Pancreas (tissue), 10 donors: ENCODE measurements around the gene CETN3. TPM values are rescaled to one million over a fixed set of nuclear protein-coding genes. Genes with fewer than 3 reads are reported as not detected.
A peak's percentile ranks its signal among the peaks of the same experiment; 100 is the strongest.

ENCODE experiments used
- ATAC-seq, 4 donors: fragments of 200-7000 bp; cut with Tn5 transposase; one replicate each; pipeline versions ENCODE4 v1.8.0 to v1.9.1; 2020; ENCODE audit warnings: mild to moderate bottlenecking in 4 of 4, moderate library complexity in 4 of 4
- DNase-seq, 6 donors: peaks; one replicate each; pipeline ENCODE4 v3.0.0-alpha.2; 2020
- FAIRE-seq: peaks from 2 replicates; lab custom pipeline; 2012; peaks lifted over from hg19 to GRCh38; lab: Jason Lieb, UNC
- H3K27ac ChIP-seq, 4 donors: fragments of 200-600 bp; sonication (generic); 1 replicate in 3 of 4; 2 replicates in 1 of 4; pipeline versions ENCODE4 v1.5.0 to v1.8.0; 2020
- H3K27me3 ChIP-seq, 4 donors: fragments of 200-600 bp; one replicate each; pipeline ENCODE4 v1.8.0; 2021
- H3K36me3 ChIP-seq, 3 donors: fragments of 200-600 bp; sonication (generic) in 1 of 3; one replicate each; pipeline versions ENCODE4 v1.5.0 to v1.8.0; 2020 to 2021
- H3K4me1 ChIP-seq, 3 donors: fragments of 200-600 bp; one replicate each; pipeline ENCODE4 v1.8.0; 2021
- H3K4me3 ChIP-seq, 4 donors: fragments of 200-600 bp; sonication (generic) in 2 of 4; one replicate each; pipeline versions ENCODE4 v1.5.0 to v1.8.0; 2020 to 2021
- H3K9me3 ChIP-seq, 4 donors: fragments of 200-600 bp; one replicate each; pipeline ENCODE4 v1.8.0; 2021
- WGBS, 2 donors: extraction: QIAGEN DNeasy Blood & Tissue Kit; methylation state at CpG; one replicate each; pipeline ENCODE4 v1.1.7; 2013; 5-methylcytosine and 5-hydroxymethylcytosine counted together
- intact Hi-C, 3 donors: fragments of 100-400 bp; cut with DNase I; formaldehyde crosslinking; loops; one replicate each; pipeline versions ENCODE4 v1.11.1 to v1.14.2; 2022
- polyA plus RNA-seq, 2 donors: library from polyadenylated mRNA; stranded (reverse); fragments of 200-250 nt; gene quantifications; one replicate each; pipeline ENCODE4 v1.2.3, GENCODE V29; 2013
- total RNA-seq, 6 donors: library from RNA; stranded (reverse); fragmentation: NEBNext Ultra II Directional in 4 of 6; extraction: Animal tissue kit (Norgen Biotek cat#: 25700) in 4 of 6; gene quantifications; one replicate each; pipeline versions ENCODE4 v1.2.1 to v1.2.4, GENCODE V29; 2021 to 2023
- TF ChIP-seq, protein P1 (sequence below), 4 donors: fragments of 200-600 bp; sonication (generic) in 3 of 4; IDR thresholded peaks; one replicate each; pipeline versions ENCODE4 v1.5.0 to v1.8.0; 2021; ENCODE audit warnings: antibody characterized with exemption in 4 of 4
- donor health status: healthy with polysubstance abuse.
- donor health status: DM: no; HTN: no; CAD: no; lungs with moderate emphysema.
- donor health status: DM: no; HTN: no; CAD: no.
- donor health status: control.
- donor health status: control.
- donor health status: Bipolar disorder and iron deficiency.
- donor health status: DM: yes; HTN: yes; CAD: no.
- donor health status: DM: no; HTN: no; CAD: no.
- donor health status: DM: no; HTN: no; CAD: no.
- donor health status: DM: yes; HTN: yes; CAD: no.

The CETN3 gene
- total RNA-seq (10 to 100 TPM in 1 of 6 donors, 1 to 10 TPM in 5; 3.3 to 10.0 (median 5.0) TPM), polyA plus RNA-seq (1 to 10 TPM; 5.6 to 9.7 TPM)

GRCh38 chr5:90409318-90410177 is at the start of gene CETN3:
Gene CETN3, minus strand, starts transcription at chr5:90409756. Its CDS starts 95 bp downstream, at chr5:90409661.
- TF ChIP-seq, protein P1, sequence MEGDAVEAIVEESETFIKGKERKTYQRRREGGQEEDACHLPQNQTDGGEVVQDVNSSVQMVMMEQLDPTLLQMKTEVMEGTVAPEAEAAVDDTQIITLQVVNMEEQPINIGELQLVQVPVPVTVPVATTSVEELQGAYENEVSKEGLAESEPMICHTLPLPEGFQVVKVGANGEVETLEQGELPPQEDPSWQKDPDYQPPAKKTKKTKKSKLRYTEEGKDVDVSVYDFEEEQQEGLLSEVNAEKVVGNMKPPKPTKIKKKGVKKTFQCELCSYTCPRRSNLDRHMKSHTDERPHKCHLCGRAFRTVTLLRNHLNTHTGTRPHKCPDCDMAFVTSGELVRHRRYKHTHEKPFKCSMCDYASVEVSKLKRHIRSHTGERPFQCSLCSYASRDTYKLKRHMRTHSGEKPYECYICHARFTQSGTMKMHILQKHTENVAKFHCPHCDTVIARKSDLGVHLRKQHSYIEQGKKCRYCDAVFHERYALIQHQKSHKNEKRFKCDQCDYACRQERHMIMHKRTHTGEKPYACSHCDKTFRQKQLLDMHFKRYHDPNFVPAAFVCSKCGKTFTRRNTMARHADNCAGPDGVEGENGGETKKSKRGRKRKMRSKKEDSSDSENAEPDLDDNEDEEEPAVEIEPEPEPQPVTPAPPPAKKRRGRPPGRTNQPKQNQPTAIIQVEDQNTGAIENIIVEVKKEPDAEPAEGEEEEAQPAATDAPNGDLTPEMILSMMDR (IDR thresholded peaks at IDR 0.05), result no peak
- Histone ChIP-seq H3K4me3 (peak within 1 kb of the TSS; percentile 38 to 89 (median 65)), H3K9me3 (no peaks in the 10 kb centered on the region), H3K36me3 (no peaks in the 10 kb centered on the region), H3K27ac (peak within 1 kb of the TSS; percentile 89 to 93 (median 90)), H3K4me1 (peaks cover 0 to 3% (median 0%) of the 10 kb centered on the region in 3 donors), H3K27me3 (no peaks in the 10 kb centered on the region)
- DNase-seq (peak; percentile 90 to 94 (median 92)), ATAC-seq (peak; percentile 94 to 98 (median 95)), FAIRE-seq (peak; percentile 89)
- intact Hi-C loops, result no loop called here
- 0 to 1% methylated on average over 51 of the region's 51 CpGs for WGBS, 2 donors

DNA sequence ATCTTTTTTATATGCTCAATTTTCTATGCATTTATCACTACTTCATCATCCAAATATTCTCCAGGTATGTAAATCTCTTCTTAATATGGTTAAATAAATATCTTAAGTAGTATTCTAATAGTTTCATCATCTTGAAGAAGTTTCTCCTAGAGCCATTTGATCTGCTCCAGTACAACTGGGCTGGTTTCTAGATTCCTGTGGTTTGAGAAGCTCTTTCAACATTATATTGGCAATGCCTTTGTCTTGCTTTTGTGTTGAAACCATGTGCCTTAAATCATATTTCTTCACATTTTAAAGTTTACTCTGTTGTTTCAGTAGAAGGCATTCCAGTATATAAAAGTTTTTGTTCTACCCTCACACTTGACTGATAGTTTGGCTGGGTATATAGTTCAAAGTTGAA is 37.4 kb upstream of the CETN3 start:
- H3K4me3 ChIP-seq, result no peak overlapping the region
- intact Hi-C loops, result no loop called here
- no peak overlapping the region for H3K27ac ChIP-seq
- ATAC-seq, result no peak
- no peaks in the 10 kb centered on the region for H3K4me1 ChIP-seq
- DNase-seq, result no peak
- no peak for FAIRE-seq
- no peaks in the 10 kb centered on the region for H3K9me3 ChIP-seq
- H3K27me3 ChIP-seq, result no peaks in the 10 kb centered on the region
- H3K36me3 ChIP-seq, result no peaks in the 10 kb centered on the region
- TF ChIP-seq, protein P1 (IDR thresholded peaks at IDR 0.05), result no peak

- H3K4me1 ChIP-seq, result peaks cover 6 to 10% (median 6%) of the 10 kb centered on the region in 3 donors
- no peak for FAIRE-seq
- H3K27ac ChIP-seq, result no peak overlapping the region
- no peaks in the 10 kb centered on the region for H3K36me3 ChIP-seq
- no peak overlapping the region for H3K4me3 ChIP-seq
- TF ChIP-seq, protein P1 (IDR thresholded peaks at IDR 0.05), result no peak
- intact Hi-C loops, result no loop called here
- H3K27me3 ChIP-seq, result no peaks in the 10 kb centered on the region
- ATAC-seq, result no peak
- no peak for DNase-seq
- H3K9me3 ChIP-seq, result no peaks in the 10 kb centered on the region
- WGBS, 2 donors, result 43 to 59% methylated on average over 2 of the region's 2 CpGs
These were observed 31.1 kb upstream of the CETN3 start for GRCh38 chr5:90440644-90441043.

DNA sequence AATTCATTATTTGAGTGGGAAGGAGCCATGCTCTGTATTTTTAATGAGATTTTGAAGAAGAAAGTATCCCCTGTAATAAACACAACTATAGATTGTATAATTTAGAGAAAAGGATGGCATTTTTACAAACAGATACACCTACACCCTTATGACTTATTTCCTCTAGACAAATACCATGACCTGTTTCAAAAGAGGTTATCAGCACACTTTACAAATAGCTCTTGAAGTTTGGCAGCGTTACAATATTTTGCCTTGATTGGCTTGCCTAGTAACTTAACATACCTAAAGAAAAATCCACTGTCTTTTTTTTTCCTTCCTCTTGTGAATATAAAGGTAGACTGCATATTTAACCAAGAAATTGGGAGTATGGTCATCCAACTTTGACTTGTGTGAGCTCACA is 28.5 kb upstream of the CETN3 start:
- ATAC-seq, result peak in 3 of 4 donors; percentile 61 to 67 (median 63)
- no peak overlapping the region for H3K4me3 ChIP-seq
- no peaks in the 10 kb centered on the region for H3K36me3 ChIP-seq
- peaks cover 6 to 10% (median 6%) of the 10 kb centered on the region in 3 donors for H3K4me1 ChIP-seq
- TF ChIP-seq, protein P1 (IDR thresholded peaks at IDR 0.05), result no peak
- FAIRE-seq, result no peak
- intact Hi-C loops, result loop anchor here in 1 of 3 donors (10.0 kb wide), 1 partner anchor 97 kb away; no protein-coding TSS in a partner anchor
- H3K27me3 ChIP-seq, result no peaks in the 10 kb centered on the region
- no peaks in the 10 kb centered on the region for H3K9me3 ChIP-seq
- no peak overlapping the region for H3K27ac ChIP-seq
- 2 to 6% methylated on average over 1 of the region's 1 CpG for WGBS, 2 donors
- DNase-seq, result no peak

DNA sequence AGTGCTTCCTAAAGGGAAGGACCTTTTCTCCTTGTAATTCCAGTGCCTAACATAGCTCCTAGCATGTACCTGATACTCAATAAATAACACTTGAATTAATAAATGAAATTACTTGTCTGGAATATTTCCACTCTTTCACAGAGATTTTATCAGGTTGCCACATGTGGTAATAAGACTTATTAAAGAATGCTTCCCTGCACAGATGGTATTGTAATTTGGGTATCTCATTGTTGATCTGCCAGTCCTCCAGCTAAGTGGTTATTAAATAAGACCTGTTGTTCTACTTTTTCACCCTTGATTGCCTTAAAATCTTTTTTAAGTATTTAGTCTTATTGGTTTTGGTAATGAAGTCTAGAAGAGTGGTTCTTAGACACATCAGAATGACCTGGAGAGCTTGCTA is 28.1 kb upstream of the CETN3 start:
- ATAC-seq, result no peak

More for the DNA sequence above, 28.1 kb upstream of the CETN3 start:
- H3K4me3 ChIP-seq, result no peak overlapping the region
- no peak for DNase-seq
- no peaks in the 10 kb centered on the region for H3K9me3 ChIP-seq
- H3K4me1 ChIP-seq, result peaks cover 6 to 10% (median 6%) of the 10 kb centered on the region in 3 donors
- no peak overlapping the region for H3K27ac ChIP-seq
- no peak for FAIRE-seq
- H3K36me3 ChIP-seq, result no peaks in the 10 kb centered on the region
- intact Hi-C loops, result loop anchor here in 1 of 3 donors (10.0 kb wide), 1 partner anchor 97 kb away; no protein-coding TSS in a partner anchor
- no peaks in the 10 kb centered on the region for H3K27me3 ChIP-seq
- TF ChIP-seq, protein P1 (IDR thresholded peaks at IDR 0.05), result no peak
